Spinal cord (tissue), 10 donors: ENCODE measurements around the gene TACR1. TPM values are rescaled to one million over a fixed set of nuclear protein-coding genes. Genes with fewer than 3 reads are reported as not detected.
"Not testable (repeated sequence)": the region's sequence is repeated elsewhere in the genome, so short reads cannot be mapped to it uniquely, and the experiment has no call there.

Experiments
- DNase-seq, 6 donors: peaks; one replicate each; pipeline versions ENCODE4 v3.0.0 to v3.0.0-alpha.2; 2013 to 2015; ENCODE audit warnings: low spot score in 6 of 6, low read depth in 4 of 6
- H3K27ac ChIP-seq: one replicate; pipeline ENCODE4 v1.5.1; 2013; ENCODE audit warnings: low read depth, low read length, control low read depth
- H3K27me3 ChIP-seq: one replicate; pipeline ENCODE4 v1.6.1; 2013; ENCODE audit warnings: low read length; ENCODE audit not compliant: control insufficient read depth, insufficient read depth
- H3K36me3 ChIP-seq: one replicate; pipeline ENCODE4 v1.6.1; 2013; ENCODE audit warnings: low read length; ENCODE audit not compliant: control insufficient read depth, insufficient read depth
- H3K4me1 ChIP-seq: one replicate; pipeline ENCODE4 v1.6.1; 2013; ENCODE audit warnings: low read length; ENCODE audit not compliant: control insufficient read depth, insufficient read depth
- H3K4me3 ChIP-seq: one replicate; pipeline ENCODE4 v1.5.1; 2013; ENCODE audit warnings: low read depth, low read length, control low read depth
- H3K9me3 ChIP-seq: one replicate; pipeline ENCODE4 v1.6.1; 2013; ENCODE audit warnings: low read length; ENCODE audit not compliant: control insufficient read depth, insufficient read depth
- WGBS: methylation state at CpG from one replicate; pipeline ENCODE4 v1.1.5; 2013; ENCODE audit warnings: missing lambda C conversion rate; ENCODE audit not compliant: insufficient coverage; 5-methylcytosine and 5-hydroxymethylcytosine counted together
- polyA plus RNA-seq, 2 donors: library from polyadenylated mRNA; unstranded; fragments of 120-200 nt; gene quantifications; one replicate each; pipeline ENCODE4 v1.2.1, GENCODE V29; 2013; ENCODE audit not compliant: insufficient read length in 2 of 2
- total RNA-seq, 2 donors: library from RNA; depleted of rRNA in 1 of 2; stranded (reverse); fragments of 120-200 nt in 1 of 2; fragments of >200 nt in 1 of 2; gene quantifications; one replicate each; pipeline versions ENCODE4 v1.2.3 to v1.2.4, GENCODE V29; 2013 to 2014
- donor health status: healthy.

The TACR1 gene
- total and polyA plus RNA-seq, 4 donors: 1.7 to 7.8 (median 6.8) TPM

GRCh38 chr2:75226099-75226498 lies 26.8 kb upstream of the TACR1 start:
- H3K9me3 ChIP-seq: no peaks in the 10 kb centered on the region
- WGBS: no CpG with 5 or more reads among the region's 3 CpGs

GRCh38 chr2:75224636-75225094 lies 25.3 kb upstream of the TACR1 start:
- peak in 1 of 6 donors; percentile 21 for DNase-seq
- H3K36me3 ChIP-seq: no peaks in the 10 kb centered on the region
- no peaks in the 10 kb centered on the region for H3K4me1 ChIP-seq
- H3K4me3 ChIP-seq: no peak overlapping the region
- 100% methylated on average over 2 of the region's 4 CpGs for WGBS
- H3K9me3 ChIP-seq: no peaks in the 10 kb centered on the region
- no peaks in the 10 kb centered on the region for H3K27me3 ChIP-seq
- H3K27ac ChIP-seq: no peak overlapping the region

More at GRCh38 chr2:75226099-75226498, 26.8 kb upstream of the TACR1 start:
- no peaks in the 10 kb centered on the region for H3K27me3 ChIP-seq
- no peak for DNase-seq
- H3K36me3 ChIP-seq: no peaks in the 10 kb centered on the region
- no peak overlapping the region for H3K27ac ChIP-seq
- no peaks in the 10 kb centered on the region for H3K4me1 ChIP-seq
- H3K4me3 ChIP-seq: no peak overlapping the region

GRCh38 chr2:75222527-75222926 lies 23.2 kb upstream of the TACR1 start:
- H3K4me1 ChIP-seq: no peaks in the 10 kb centered on the region
- no peaks in the 10 kb centered on the region for H3K27me3 ChIP-seq
- no peak for DNase-seq
- no peaks in the 10 kb centered on the region for H3K9me3 ChIP-seq
- no peaks in the 10 kb centered on the region for H3K36me3 ChIP-seq
- no peak overlapping the region for H3K4me3 ChIP-seq
- 80% methylated on average over 2 of the region's 4 CpGs for WGBS
- no peak overlapping the region for H3K27ac ChIP-seq

GRCh38 chr2:75221862-75222261 lies 22.5 kb upstream of the TACR1 start:
- Histone ChIP-seq H3K4me3 (no peak overlapping the region), H3K9me3 (no peaks in the 10 kb centered on the region), H3K27me3 (no peaks in the 10 kb centered on the region), H3K27ac (no peak overlapping the region), H3K36me3 (no peaks in the 10 kb centered on the region), H3K4me1 (no peaks in the 10 kb centered on the region)
- WGBS: 100% methylated on average over 1 of the region's 3 CpGs
- DNase-seq: no peak

- 100% methylated on average over 1 of the region's 4 CpGs for WGBS
- H3K4me3 ChIP-seq: not testable (repeated sequence)
Observed at GRCh38 chr2:75219213-75219612, 19.9 kb upstream of the TACR1 start.

DNA sequence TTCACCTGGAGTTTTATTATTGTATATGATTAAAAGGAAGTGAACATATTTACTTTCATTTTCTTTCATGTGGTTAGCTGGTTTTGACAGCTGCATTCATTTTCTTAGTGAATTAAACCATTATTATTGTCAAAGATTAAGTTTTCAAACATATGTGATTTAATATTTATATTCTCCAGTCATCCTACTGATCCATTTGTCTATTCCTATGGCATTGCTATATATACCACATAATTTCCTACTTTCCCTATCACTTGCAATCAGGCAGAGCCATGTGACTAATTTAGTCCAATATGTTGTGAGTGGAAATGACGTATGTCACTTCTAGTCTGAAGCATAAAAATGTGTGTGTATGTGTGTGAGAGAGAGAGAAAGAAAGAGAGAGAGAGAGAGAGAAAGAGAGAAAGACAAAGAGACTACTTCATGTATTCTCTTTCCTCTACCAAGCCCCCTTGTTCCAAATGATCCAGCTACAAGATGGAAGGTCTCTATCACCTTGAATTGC lies 12.0 kb upstream of the TACR1 start:
- DNase-seq: no peak
- H3K27ac ChIP-seq: no peak overlapping the region

More at GRCh38 chr2:75219213-75219612, 19.9 kb upstream of the TACR1 start:
- H3K4me1 ChIP-seq, H3K36me3 ChIP-seq, H3K27ac ChIP-seq, H3K9me3 ChIP-seq, H3K27me3 ChIP-seq, DNase-seq: not testable (repeated sequence)

GRCh38 chr2:75210409-75210808 lies 11.1 kb upstream of the TACR1 start:
- Histone ChIP-seq H3K36me3 (no peaks in the 10 kb centered on the region), H3K9me3 (no peaks in the 10 kb centered on the region), H3K27me3 (no peaks in the 10 kb centered on the region), H3K4me1 (no peaks in the 10 kb centered on the region), H3K27ac (no peak overlapping the region), H3K4me3 (no peak overlapping the region)
- DNase-seq: no peak
- WGBS: 100% methylated on average over 1 of the region's 3 CpGs

More for the DNA sequence above, 12.0 kb upstream of the TACR1 start:
- H3K27me3 ChIP-seq: no peaks in the 10 kb centered on the region
- H3K9me3 ChIP-seq: no peaks in the 10 kb centered on the region
- H3K4me3 ChIP-seq: no peak overlapping the region
- H3K4me1 ChIP-seq: no peaks in the 10 kb centered on the region
- no CpG with 5 or more reads among the region's 1 CpG for WGBS
- no peaks in the 10 kb centered on the region for H3K36me3 ChIP-seq

- WGBS: 86% methylated on average over 5 of the region's 6 CpGs
- no peaks in the 10 kb centered on the region for H3K27me3 ChIP-seq
- no peaks in the 10 kb centered on the region for H3K4me1 ChIP-seq
- H3K27ac ChIP-seq: no peak overlapping the region
- H3K9me3 ChIP-seq: no peaks in the 10 kb centered on the region
- H3K36me3 ChIP-seq: no peaks in the 10 kb centered on the region
- no peak overlapping the region for H3K4me3 ChIP-seq
- DNase-seq: no peak
Observed at GRCh38 chr2:75208738-75209137, 9.4 kb upstream of the TACR1 start.

DNA sequence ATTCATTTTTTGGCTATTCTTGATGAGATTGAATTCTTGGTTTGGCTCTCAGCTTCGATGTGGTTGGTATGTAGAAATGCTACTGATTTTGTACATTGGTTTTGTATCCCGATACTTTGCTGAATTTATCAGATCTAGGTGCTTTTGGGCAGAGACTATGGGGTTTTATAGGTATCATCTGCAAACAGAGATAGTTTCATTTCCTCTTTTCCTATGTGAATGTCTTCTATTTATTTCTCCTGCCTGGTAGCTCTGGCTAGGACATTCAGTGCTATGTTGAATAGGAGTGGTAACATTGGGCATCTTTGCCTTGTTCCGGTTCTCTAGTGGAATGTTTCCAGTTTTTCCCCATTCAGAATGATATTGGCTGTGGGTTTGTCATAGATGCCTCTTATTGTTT lies 5.5 kb upstream of the TACR1 start:
- no peak overlapping the region for H3K4me3 ChIP-seq
- no peak for DNase-seq
- 95% methylated on average over 2 of the region's 3 CpGs for WGBS
- no peaks in the 10 kb centered on the region for H3K36me3 ChIP-seq
- H3K27ac ChIP-seq: no peak overlapping the region
- H3K4me1 ChIP-seq: peaks cover 10% of the 10 kb centered on the region
- no peaks in the 10 kb centered on the region for H3K9me3 ChIP-seq
- peaks cover 10% of the 10 kb centered on the region for H3K27me3 ChIP-seq

- no peak for DNase-seq
- Histone ChIP-seq H3K4me1 (peaks cover 24% of the 10 kb centered on the region), H3K36me3 (no peaks in the 10 kb centered on the region), H3K4me3 (no peak overlapping the region), H3K9me3 (no peaks in the 10 kb centered on the region), H3K27ac (no peak overlapping the region), H3K27me3 (peaks cover 29% of the 10 kb centered on the region)
- no CpG with 5 or more reads among the region's 2 CpGs for WGBS
Observed at GRCh38 chr2:75202359-75202758, 3.0 kb upstream of the TACR1 start.
